HG03066 (cell line): Measurements from ENCODE around the gene STAMBPL1.
"Not testable (repeated sequence)": the region's sequence is repeated elsewhere in the genome, so short reads cannot be mapped to it uniquely, and the experiment has no call there.

Experiments used
- ATAC-seq: cut with Tn5 transposase; IDR thresholded peaks from one replicate; pipeline ENCODE4 v1.9.1; 2021; ENCODE audit warnings: low read depth; ENCODE audit not compliant: unreplicated experiment

STAMBPL1 gene

DNA sequence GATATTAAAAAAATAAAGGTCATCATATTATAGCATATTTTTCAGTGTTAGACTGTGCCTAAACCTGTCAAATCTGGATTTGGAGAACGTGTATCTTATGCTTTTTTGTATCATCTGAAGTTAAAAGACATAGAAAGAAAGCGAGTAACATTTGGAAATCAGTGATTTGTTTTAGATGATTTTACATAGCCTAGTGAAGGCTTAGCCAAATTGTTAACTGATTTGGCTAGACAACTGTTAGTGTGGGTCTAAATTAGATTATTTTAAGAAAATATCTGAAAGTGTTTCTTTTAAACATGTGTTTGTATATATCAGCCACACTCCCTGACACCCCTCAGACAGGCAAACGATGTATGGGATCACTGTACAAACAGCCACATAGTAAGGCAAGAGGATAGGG is 36.9 kb downstream of the STAMBPL1 start:
- no peak for ATAC-seq

GRCh38 chr10:88918191-88918905 is 38.3 kb downstream of the STAMBPL1 start:
- ATAC-seq: no peak

DNA sequence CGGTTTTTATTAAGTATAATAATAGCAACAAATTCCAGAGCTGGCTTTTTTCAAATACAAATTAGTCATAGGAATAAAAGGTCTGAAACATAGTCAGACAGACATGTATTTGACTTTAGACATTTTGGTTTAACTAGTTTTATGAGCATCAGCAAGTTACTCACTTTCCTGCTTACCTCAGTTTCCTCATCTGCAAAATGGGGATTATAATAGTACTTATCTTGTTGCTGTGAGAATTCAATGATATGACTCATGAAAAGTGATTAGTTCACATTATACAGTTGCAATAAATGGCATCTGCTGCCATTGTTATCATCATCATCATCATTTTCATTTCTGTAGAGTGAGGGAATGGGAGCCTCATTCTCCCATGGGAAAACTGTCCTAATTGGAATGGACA is 39.0 kb downstream of the STAMBPL1 start:
- ATAC-seq: no peak

DNA sequence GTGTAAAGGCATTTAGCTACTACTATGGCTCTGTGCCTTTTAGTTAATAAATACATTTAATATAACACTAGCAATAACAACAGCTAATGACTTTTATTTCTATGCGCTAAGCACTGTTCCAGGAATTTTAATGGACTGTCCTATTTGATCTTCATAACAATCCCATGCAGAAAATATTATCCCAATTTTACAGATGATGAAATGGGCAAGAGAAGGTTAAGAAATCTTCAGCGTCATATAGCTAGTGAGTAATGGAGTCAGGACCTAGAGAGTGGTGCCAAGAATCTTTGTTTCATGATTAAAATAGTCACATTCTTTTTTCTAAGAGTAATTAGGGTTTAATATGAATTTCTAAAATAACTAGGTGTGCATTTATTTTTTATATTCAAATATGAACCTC is 40.2 kb downstream of the STAMBPL1 start:
- no peak for ATAC-seq

DNA sequence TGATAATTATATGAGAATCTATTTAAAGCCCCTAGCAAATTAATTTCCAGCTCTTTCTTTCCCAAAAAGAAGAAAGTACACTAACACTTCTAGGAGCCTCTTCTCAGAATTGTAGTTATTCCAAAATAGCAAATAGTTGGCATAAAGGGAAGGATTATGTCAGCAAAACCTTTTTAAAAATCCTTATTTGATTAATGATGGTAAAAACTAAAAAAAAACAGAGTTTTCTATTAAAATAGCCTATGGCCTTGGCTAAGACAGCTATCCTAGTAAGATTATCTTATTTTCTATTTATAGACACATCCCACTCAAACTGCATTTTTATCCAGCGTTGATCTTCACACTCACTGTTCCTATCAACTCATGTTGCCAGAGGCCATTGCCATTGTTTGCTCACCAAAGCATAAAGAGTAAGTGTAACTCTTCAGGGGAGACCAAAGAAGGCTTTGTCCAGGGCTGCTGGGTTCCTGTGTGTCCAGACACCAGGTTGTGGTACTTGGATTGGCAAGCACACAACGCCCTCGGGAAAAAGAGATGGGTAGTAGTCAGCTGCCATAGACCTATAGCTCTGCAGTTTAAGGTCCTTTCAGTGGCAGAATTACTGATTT is 41.0 kb downstream of the STAMBPL1 start:
- no peak for ATAC-seq

DNA sequence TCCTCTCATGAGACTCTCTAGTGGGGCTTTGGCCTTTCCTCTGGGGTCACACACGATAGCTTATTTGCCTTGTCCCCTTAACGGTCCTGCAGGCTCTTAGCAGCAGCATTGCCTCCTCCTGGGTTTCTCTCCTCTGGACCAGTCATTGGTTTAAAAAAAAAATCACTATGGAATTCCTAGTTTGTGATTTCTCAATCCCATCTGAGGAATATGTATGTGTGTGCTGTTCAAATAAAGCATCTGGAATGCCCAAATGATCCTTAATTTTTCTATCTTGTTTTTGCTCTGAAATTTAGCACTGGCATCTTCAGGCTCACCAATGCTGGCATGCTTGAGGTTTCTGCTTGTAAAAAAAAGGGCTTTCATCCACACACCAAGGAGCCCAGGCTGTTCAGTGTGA is 42.0 kb downstream of the STAMBPL1 start:
- ATAC-seq: no peak

- no peak for ATAC-seq
These were observed 43.5 kb downstream of the STAMBPL1 start for GRCh38 chr10:88923520-88923919.

GRCh38 chr10:88926566-88927415 is 46.7 kb downstream of the STAMBPL1 start:
- no peak for ATAC-seq

DNA sequence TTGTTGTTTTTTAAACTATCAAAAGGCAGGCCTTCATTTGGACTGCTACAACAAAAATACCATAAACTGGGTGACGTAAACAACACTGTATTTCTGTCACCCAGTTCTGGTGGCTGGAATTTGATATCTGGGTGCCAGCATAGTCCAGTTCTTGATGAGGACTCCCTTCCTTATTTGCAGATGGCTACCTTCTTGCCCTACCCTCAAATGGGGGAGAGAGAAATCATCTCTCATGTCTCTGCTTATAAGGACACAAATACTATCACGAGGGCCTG is 47.3 kb downstream of the STAMBPL1 start:
- ATAC-seq: no peak

DNA sequence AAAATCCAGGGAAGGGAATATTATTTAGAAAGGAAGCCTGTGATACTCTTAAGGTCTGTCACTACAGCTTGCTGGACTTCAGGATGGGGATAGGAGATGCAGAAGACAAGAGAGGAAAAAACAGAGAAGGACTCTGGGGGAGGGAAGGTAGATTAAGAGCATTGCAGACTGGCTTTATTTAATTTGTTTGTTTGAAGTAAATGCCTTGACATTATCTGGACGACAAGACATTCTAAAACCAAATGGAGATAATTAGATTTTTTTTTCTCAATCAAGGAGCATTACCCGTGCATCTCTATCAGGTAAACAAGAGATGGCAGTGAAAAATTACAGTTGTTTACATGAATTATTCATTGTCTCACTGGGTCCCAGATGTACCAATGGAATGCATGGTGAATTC is 48.2 kb downstream of the STAMBPL1 start:
- ATAC-seq: no peak

- ATAC-seq: no peak
These were observed 51.5 kb downstream of the STAMBPL1 start for GRCh38 chr10:88931548-88931947.

DNA sequence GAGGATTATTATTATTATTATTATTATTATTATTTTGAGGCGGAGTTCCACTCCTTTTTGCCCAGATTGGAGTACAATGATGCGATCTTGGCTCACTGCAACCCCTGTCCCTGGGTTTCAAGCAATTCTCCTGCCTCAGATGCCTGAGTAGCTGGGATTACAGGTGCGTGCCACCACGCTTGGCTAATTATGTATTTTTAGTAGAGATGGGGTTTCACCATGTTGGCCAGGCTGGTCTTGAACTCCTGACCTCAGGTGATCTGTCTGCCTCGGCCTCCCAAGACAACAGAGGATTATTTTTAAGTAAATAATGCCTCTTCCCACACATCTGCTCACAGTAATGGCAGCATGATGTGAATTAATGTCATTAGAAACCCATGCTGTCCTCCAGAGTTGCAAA is 52.0 kb downstream of the STAMBPL1 start:
- not testable (repeated sequence) for ATAC-seq

GRCh38 chr10:88932539-88933256 is 52.7 kb downstream of the STAMBPL1 start:
- ATAC-seq: peak; percentile 59

- ATAC-seq: no peak
These were observed 53.5 kb downstream of the STAMBPL1 start for GRCh38 chr10:88933564-88933963.

GRCh38 chr10:88934900-88935672 is 55.0 kb downstream of the STAMBPL1 start:
- peak; percentile 45 for ATAC-seq

DNA sequence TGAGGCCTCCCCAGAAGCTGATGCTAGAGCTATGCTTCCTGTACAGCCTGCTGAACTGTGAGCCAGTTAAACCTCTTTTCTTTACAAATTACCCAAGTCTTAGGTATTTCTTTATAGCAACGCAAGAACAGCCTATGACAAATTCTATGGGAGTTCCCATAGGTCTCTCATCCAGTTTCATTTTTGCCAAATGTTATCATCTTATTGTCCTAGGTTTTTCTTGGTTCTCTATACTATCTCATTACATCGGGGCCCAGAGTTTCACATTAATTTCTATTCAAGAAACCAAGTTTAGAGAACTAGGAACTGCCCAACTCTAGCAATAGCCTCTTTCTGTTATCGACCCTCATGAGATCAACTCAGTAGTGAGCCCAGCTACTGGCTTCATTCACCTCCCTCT is 56.6 kb downstream of the STAMBPL1 start:
- ATAC-seq: no peak

- ATAC-seq: no peak
These were observed 58.0 kb downstream of the STAMBPL1 start for GRCh38 chr10:88938039-88938438.

- ATAC-seq: no peak
These were observed 58.9 kb downstream of the STAMBPL1 start for GRCh38 chr10:88938938-88939337.

- no peak for ATAC-seq
These were observed 61.0 kb downstream of the STAMBPL1 start for GRCh38 chr10:88941026-88941425.

- ATAC-seq: no peak
These were observed 63.7 kb downstream of the STAMBPL1 start for GRCh38 chr10:88943778-88944177.
